Measurements from ENCODE around the gene JAK1.

The JAK1 gene

DNA sequence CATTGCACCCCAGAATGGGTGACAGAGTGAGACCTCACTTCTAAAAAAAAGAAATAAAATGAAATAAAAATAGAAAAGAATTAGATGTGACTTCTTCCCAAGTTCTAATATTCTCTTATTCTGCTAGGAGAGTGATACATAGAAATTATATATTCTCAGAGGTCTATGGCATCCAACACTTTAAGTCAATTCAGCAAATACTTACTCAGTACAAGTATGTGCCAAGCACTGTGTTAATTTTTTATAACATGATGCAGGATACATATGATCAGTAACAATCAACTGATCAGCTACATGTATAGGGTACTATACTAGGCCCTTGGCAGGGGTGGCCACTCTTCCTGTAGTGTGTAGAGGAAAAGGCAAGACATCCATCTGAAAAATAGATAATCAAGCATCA lies 13.0 kb upstream of the JAK1 start:
- DNase-seq, result no peak

DNA sequence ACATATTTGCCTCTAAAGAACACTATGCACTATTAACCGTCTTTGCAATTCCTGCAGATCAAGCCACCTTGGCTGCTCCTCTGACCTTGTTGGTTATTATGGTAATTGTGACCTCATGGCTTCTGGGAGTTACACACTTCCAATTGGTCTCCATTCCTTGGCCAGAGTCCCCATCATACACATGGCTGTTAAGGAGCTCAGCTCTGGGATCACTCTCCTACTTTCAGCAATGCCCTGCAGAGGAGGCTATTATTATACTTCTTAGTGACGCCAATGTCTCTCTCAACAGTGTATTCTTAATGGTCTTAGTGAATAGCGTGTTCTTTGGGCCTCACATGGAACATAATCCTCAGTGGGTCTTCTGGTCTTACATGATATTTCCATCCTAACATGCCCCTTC lies 10.0 kb upstream of the JAK1 start:
- DNase-seq, result no peak

- DNase-seq, result no peak
These were observed 9.4 kb upstream of the JAK1 start for GRCh38 chr1:64975740-64976139.

DNA sequence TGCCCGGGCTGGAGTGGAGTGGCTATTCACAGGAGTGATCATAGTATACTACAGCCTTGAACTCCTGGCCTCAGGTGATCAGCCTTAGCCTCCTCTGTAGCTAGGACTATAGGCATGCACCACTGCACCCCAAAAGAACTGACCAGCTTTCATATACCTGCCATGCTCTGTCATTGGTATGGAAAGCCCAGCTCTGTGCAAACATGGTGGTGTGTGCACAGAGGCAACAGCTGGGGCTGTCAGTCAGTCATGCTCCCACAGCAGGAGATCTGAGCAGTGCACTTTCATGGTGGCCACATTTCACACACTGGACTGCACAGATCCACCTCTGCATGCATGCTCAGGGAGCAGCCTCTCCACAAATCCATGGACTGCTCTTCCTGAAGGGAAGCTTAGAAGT lies 8.8 kb upstream of the JAK1 start:
- no peak for DNase-seq

DNA sequence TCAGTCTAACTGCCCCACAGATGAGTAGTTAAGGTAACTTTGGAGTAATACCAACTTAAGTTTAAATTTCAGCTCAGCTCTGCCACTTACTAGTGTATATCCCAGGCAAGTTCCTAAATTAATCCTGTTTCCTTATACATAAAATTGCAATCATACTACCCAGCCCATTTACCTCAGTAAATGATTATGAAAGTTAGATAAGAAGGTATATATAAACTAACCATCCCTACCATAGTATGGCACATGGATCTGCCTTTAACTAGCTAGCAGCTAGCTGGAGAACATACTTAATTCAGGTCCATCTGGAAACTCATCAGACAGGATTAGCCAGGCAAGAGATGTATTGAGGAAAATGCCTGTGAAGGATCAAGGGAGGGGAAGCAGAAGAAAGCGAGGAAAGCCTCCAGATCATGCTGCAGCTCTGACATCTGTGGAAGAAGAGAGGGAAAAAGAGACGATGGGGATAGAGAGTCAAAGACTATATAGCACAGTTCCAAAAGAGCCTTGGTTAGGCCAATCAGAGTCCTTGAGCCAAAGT lies 8.0 kb upstream of the JAK1 start:
- no peak for DNase-seq

GRCh38 chr1:64973061-64973647 lies 6.8 kb upstream of the JAK1 start:
- no peak for DNase-seq

DNA sequence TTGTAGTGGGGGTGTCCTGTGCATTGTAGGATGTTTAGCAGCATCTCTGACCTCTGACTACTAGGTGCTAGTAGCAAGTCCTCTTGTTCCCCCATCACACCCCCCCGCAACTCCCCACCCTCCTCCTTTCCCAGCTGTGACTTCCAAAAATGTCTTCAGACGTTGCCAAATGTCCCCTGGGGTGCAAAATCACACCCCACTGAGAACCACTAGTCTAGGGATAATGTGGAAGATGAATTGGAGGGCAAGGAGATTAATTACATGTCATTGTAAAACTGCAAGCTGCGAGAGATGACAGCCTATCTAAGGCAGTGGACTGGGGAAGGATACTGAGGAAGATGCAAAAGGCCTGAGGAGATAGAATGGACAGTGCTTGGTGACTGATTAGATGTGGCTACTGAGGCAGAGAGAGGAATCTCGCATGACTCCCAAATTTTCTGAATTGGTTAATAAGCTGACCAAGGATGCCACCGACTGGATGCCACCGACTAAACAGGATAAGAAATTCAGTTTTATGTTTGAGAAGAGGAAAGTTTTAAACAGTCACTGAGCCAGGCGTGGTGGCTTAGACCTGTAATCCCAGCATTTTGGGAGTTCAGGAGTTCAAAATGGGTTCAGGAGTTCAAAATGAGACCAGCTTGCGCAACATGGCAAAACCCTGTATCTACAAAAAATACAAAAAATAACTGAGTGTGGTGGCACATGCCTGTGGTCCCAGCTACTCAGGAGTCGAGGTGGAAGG lies 3.1 kb upstream of the JAK1 start:
- DNase-seq, result no peak

DNA sequence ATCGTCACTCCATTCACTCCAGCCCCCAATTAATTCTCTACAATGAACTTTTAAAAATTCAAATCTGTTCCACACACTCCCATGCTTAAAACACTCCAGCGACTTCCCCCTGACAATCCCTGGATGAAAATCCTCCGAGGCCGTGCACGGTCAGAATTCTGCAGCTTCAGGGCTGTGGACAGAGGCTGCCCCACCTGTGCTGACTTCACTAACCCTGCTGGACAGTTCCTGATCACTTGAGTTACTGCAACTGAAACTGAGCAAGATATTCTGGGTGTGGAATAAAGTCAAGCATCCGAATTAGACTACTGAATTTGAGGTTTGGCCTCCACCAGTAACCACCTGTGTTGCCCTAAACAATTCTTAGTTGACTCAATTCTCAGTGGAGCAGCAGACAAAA lies 1.0 kb upstream of the JAK1 start:
- no peak for DNase-seq

GRCh38 chr1:64965366-64966157 lies 787 bp downstream of the JAK1 start:
- DNase-seq, result peak; percentile 65

- no peak for DNase-seq
These were observed 2.9 kb downstream of the JAK1 start for GRCh38 chr1:64963466-64963865.

DNA sequence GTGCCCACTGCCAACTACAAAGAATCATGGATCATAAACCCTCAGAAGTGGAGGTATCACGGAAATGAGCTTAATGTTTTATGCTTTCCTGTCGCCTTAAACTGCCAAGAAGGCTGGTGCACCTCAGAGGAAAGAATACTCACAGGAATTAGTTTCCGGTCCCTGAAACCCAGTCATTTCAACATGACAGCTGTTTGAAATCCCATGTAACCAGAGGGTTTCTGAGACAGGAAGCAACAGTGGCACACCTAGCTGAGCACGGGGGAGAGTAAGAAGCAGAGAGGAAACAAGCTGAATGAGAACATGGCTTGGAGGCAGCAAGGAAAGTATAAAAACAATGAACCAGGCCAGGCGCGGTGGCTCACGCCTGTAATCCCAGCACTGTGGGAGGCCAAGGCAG lies 3.9 kb downstream of the JAK1 start:
- DNase-seq, result no peak

GRCh38 chr1:64961923-64962322 lies 4.4 kb downstream of the JAK1 start:
- DNase-seq, result no peak

DNA sequence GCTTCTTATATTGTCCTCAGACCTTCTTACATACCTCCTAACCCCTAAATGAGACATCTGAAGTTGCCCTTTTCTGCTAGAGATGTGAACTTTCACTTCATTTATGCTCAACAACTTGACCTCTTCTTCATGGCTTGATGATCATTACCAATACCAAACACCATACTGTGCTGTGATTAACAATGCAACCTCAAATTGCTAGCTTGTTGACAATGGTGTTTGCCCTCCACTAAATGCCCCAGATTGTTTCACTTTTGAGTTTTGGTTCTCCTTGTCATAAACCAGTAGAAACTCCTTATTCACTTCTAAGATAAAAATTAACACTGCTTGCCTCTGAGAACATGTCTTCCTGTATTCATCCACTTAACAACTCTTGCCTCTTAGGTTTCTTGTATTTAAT lies 5.6 kb downstream of the JAK1 start:
- DNase-seq, result no peak

- no peak for DNase-seq
These were observed 6.4 kb downstream of the JAK1 start for GRCh38 chr1:64959986-64960385.

DNA sequence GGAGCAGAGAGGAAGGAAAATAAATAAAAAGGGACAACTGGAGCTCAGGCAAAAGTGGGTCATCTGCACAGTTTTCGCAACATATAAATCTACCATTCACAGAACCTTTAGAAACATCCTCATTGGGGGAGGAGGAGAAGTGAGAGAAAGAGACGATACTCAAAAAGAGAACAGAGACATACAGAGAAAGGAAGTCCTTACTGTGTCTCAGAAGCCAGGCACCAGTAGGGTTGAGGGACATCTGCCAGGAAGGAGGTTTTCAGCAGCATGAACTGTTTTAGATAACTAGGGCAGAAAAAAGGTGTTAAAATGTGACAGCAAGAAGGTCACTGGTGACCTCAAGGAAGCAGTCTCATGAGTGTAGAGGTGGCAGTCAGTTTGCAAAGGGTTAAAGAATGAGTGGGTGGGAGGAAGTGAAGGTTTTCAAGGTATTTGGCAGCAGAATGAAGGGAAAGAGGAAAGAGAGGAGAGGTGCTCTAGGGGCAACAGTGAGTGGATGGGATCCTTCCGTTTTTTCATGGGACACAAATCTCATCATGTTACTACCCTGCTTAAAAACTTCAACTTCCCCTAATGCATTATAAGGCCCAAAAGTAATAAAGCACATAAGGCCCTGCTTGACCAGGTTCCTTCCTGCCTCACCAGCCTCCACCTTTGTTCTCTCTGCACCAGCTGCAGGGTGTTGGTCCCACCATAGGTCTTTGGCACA lies 9.5 kb downstream of the JAK1 start:
- no peak for DNase-seq

DNA sequence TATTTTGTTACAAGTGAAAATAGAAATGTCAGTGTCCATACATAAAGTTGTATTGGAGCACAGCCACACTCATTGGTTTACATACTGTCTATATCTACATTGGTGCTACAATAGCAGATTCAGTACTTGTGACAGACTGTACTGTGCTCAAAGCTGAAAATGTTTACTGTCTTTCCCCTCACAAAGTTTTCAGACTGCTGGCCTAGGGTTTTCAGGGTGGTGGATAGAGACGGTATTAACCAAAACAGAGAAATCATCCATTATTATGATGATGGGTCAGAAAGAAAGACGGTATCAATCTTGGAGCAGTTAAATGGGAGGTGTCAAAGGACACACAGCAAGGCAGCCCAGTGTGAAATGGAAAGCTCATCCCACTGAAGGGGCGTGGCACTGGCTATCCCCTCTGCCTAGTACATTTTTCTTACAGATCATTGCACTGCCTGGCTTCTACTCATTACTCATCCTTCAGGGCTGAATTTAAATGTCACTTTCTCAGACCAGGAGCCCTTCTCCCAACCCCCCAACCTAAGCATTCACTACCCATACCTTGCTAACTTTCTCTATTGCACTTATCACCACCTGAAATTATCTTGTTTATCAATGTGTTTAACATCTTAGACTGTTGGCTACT lies 10.2 kb downstream of the JAK1 start:
- DNase-seq, result no peak

DNA sequence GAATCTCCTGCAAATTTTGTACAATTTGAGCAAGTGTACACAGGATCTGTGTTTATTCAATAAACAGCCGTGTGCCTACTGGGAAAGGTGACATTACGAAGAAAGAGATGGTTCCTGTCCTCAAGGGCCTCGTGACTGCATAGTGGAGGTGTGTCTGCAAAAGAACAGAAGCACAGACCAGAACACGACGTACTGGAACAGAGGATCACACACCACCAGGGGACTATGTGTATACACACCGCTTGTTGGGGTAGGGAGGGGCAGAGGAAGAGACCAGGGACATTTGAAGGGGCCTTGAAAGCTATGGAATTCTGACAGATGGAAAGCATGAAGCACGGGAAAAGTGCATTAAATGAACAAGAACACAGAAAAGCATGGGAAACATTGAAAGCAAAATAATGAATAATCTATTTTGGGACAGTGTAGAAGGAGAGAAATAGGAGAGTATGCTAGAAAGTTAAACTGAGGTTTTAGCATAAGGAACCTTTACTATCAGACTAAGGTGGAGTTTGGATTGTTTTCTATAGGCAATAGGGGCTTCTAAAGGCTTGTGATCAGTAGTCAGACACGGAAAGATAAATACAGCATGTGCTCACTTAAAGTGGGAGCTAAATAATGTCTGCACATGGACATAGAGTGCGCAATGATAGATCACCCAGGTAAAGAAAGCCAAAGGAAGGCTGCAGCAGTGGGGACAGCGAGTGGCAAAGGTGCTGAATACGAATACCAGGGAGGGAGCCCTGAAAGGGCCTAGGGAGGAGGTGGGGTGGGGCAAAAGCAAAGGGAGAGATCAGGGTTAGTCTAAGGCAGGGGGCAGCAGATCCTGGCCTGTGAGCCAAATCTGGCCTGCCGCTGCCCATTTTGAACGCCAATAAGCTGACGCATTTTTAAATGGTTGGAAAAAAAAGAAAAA lies 11.0 kb downstream of the JAK1 start:
- DNase-seq, result no peak

DNA sequence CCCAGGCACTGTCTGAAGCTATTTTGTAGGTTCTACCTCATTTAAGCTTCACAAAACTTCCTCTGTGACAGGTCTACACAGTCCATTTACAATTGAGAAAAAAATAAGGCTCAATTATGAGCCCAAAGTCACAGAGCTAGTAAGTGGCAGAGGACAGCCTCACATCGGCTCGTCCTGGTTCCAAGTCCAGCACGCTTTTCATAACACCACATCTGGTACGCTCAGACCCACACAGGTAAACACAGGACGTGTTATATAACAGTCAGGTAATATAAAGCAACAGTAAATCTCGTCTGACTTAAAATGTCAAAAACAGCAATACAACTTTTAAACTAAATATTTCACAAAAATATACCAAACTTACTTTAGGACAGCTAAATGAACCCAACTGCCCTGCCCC lies 13.1 kb downstream of the JAK1 start:
- DNase-seq, result no peak

GRCh38 chr1:64950284-64950809 lies 16.0 kb downstream of the JAK1 start:
- no peak for DNase-seq

GRCh38 chr1:64948905-64949833 lies 17.2 kb downstream of the JAK1 start:
- DNase-seq, result peak; percentile 58
